Esophagus squamous epithelium (tissue), 5 donors: Measurements from ENCODE around the gene GRIK4. TPM values are rescaled to one million over a fixed set of nuclear protein-coding genes. Genes with fewer than 3 reads are reported as not detected.

ENCODE experiments used
- DNase-seq: peaks from one replicate; lab custom pipeline; 2025; lab: John Stamatoyannopoulos, UW
- H3K27ac ChIP-seq, 4 donors: fragments of 200-600 bp; sonication (generic); one replicate each; pipeline ENCODE4 v1.5.1; 2016 to 2019; ENCODE audit warnings: mild to moderate bottlenecking in 1 of 4
- H3K27me3 ChIP-seq, 4 donors: fragments of 200-600 bp; sonication (generic); 1 replicate in 3 of 4; 2 replicates in 1 of 4; pipeline versions ENCODE4 v1.5.1 to v1.6.0; 2017 to 2021; ENCODE audit warnings: antibody characterized with exemption in 1 of 4
- H3K36me3 ChIP-seq, 3 donors: fragments of 200-600 bp; sonication (generic); one replicate each; pipeline ENCODE4 v1.5.1; 2016 to 2019
- H3K4me1 ChIP-seq, 3 donors: fragments of 200-600 bp; sonication (generic); one replicate each; pipeline ENCODE4 v1.5.1; 2017 to 2019
- H3K4me3 ChIP-seq, 4 donors: fragments of 200-600 bp; sonication (generic); 1 replicate in 3 of 4; 2 replicates in 1 of 4; pipeline ENCODE4 v1.5.1; 2016 to 2019; ENCODE audit warnings: mild to moderate bottlenecking in 2 of 4, moderate library complexity in 1 of 4
- H3K9me3 ChIP-seq, 3 donors: fragments of 200-600 bp; sonication (generic); one replicate each; pipeline ENCODE4 v1.5.1; 2016 to 2019
- CTCF ChIP-seq, 6 experiments: fragments of 450-650 bp in 4 of 6; fragments of 200-600 bp in 2 of 6; sonication (generic) in 2 of 6; IDR thresholded peaks; one replicate each; pipeline ENCODE4 v1.5.1; 2016 to 2019; ENCODE audit warnings: antibody characterized with exemption in 6 of 6, mild to moderate bottlenecking in 4 of 6, moderate library complexity in 4 of 6
- POLR2A ChIP-seq, 4 donors: fragments of 450-650 bp; IDR thresholded peaks; one replicate each; pipeline ENCODE4 v1.6.1; 2017; ENCODE audit warnings: antibody characterized with exemption in 4 of 4, mild to moderate bottlenecking in 4 of 4, moderate library complexity in 3 of 4
- WGBS, 2 donors: methylation state at CpG; one replicate each; pipeline ENCODE4 v1.1.5; 2018; 5-methylcytosine and 5-hydroxymethylcytosine counted together
- intact Hi-C: fragments of 100-400 bp; cut with DNase I; formaldehyde crosslinking; loops from one replicate; pipeline ENCODE4 v1.15.0; 2022
- total RNA-seq, 4 donors: library from RNA; depleted of rRNA; stranded (reverse); fragments of >200 nt; gene quantifications; one replicate each; pipeline ENCODE4 v1.1.0, GENCODE V29; 2016
- donor health status: DM: yes; HTN: yes; CAD: no.

Gene GRIK4
- total RNA-seq, 4 donors from 2014 or later: 0.15 to 0.19 TPM; not detected in 2

- DNase-seq: no peak
- Histone ChIP-seq H3K4me1 (peaks cover 0 to 13% (median 7%) of the 10 kb centered on the region in 3 donors), H3K9me3 (no peaks in the 10 kb centered on the region), H3K4me3 (peak overlapping the region; percentile 17 to 68 (median 42)), H3K36me3 (no peaks in the 10 kb centered on the region), H3K27me3 (peaks cover 0 to 39% (median 0%) of the 10 kb centered on the region in 4 donors), H3K27ac (no peak overlapping the region)
- peak in 2 of 6 experiments; percentile 9 to 32 for TF ChIP-seq CTCF (IDR thresholded peaks at IDR 0.05)
- no peak for TF ChIP-seq POLR2A (IDR thresholded peaks at IDR 0.05)
- intact Hi-C loops: no loop called here
- WGBS, 2 donors: 6 to 30% methylated on average over 7 to 25 of the region's 72 CpGs
Observed at GRCh38 chr11:120985718-120986569, 474.4 kb downstream of the GRIK4 start.

- 90 to 100% methylated on average over 1 of the region's 1 CpG for WGBS, 2 donors
- no peak for TF ChIP-seq POLR2A (IDR thresholded peaks at IDR 0.05)
- no peak overlapping the region for H3K27ac ChIP-seq
- no peaks in the 10 kb centered on the region for H3K36me3 ChIP-seq
- H3K27me3 ChIP-seq: peaks cover 0 to 31% (median 0%) of the 10 kb centered on the region in 4 donors
- intact Hi-C loops: no loop called here
- H3K9me3 ChIP-seq: no peaks in the 10 kb centered on the region
- H3K4me3 ChIP-seq: no peak overlapping the region
- peaks cover 0 to 13% (median 7%) of the 10 kb centered on the region in 3 donors for H3K4me1 ChIP-seq
- no peak for DNase-seq
Observed at GRCh38 chr11:120988603-120989002, 477.1 kb downstream of the GRIK4 start.

- no peaks in the 10 kb centered on the region for H3K9me3 ChIP-seq
- H3K27ac ChIP-seq: no peak overlapping the region
- WGBS, 2 donors: 88 to 89% methylated on average over 10 of the region's 10 CpGs
- intact Hi-C loops: no loop called here
- no peak for DNase-seq
- H3K4me3 ChIP-seq: no peak overlapping the region
- peaks cover 0 to 14% (median 0%) of the 10 kb centered on the region in 4 donors for H3K27me3 ChIP-seq
- no peaks in the 10 kb centered on the region for H3K36me3 ChIP-seq
- no peak for TF ChIP-seq POLR2A (IDR thresholded peaks at IDR 0.05)
- TF ChIP-seq CTCF (IDR thresholded peaks at IDR 0.05): no peak
- no peaks in the 10 kb centered on the region for H3K4me1 ChIP-seq
Observed at GRCh38 chr11:120991830-120992686, 480.5 kb downstream of the GRIK4 start.

GRCh38 chr11:120994091-120994859 is 482.7 kb downstream of the GRIK4 start:
- Histone ChIP-seq H3K27ac (no peak overlapping the region), H3K36me3 (no peaks in the 10 kb centered on the region), H3K4me1 (no peaks in the 10 kb centered on the region), H3K9me3 (no peaks in the 10 kb centered on the region), H3K27me3 (peaks cover 0 to 28% (median 0%) of the 10 kb centered on the region in 4 donors), H3K4me3 (no peak overlapping the region)
- no peak for DNase-seq
- no peak for TF ChIP-seq POLR2A (IDR thresholded peaks at IDR 0.05)
- TF ChIP-seq CTCF (IDR thresholded peaks at IDR 0.05): no peak
- 29 to 32% methylated on average over 1 of the region's 1 CpG for WGBS, 2 donors
- intact Hi-C loops: no loop called here

- DNase-seq: no peak
- Histone ChIP-seq H3K4me3 (no peak overlapping the region), H3K36me3 (no peaks in the 10 kb centered on the region), H3K27me3 (peaks cover 0 to 28% (median 0%) of the 10 kb centered on the region in 4 donors), H3K9me3 (no peaks in the 10 kb centered on the region), H3K4me1 (no peaks in the 10 kb centered on the region), H3K27ac (no peak overlapping the region)
- 77 to 82% methylated on average over 2 of the region's 2 CpGs for WGBS, 2 donors
- TF ChIP-seq CTCF (IDR thresholded peaks at IDR 0.05) (no peak), POLR2A (IDR thresholded peaks at IDR 0.05) (no peak)
- intact Hi-C loops: no loop called here
Observed at GRCh38 chr11:120995184-120995583, 483.6 kb downstream of the GRIK4 start.
